Nephron (organoid): ENCODE data around the gene TCP10L.

Source experiments
- H3K27ac Mint-ChIP-seq, 3 experiments: 2 replicates each; pipeline ENCODE4 v1.8.0; 2020; ENCODE audit warnings: mixed read lengths in 3 of 3, mild to moderate bottlenecking in 2 of 3, moderate library complexity in 1 of 3
- H3K27me3 Mint-ChIP-seq: 2 replicates; pipeline ENCODE4 v1.8.0; 2021; ENCODE audit warnings: low read depth, mild to moderate bottlenecking, moderate library complexity, mixed read lengths
- H3K36me3 Mint-ChIP-seq: 2 replicates; pipeline ENCODE4 v1.8.0; 2020; ENCODE audit warnings: low read depth, mixed read lengths
- H3K4me1 Mint-ChIP-seq: 2 replicates; pipeline ENCODE4 v1.8.0; 2020; ENCODE audit warnings: mixed read lengths
- H3K4me3 Mint-ChIP-seq, 3 experiments: 2 replicates each; pipeline ENCODE4 v1.8.0; 2020; ENCODE audit warnings: mild to moderate bottlenecking in 3 of 3, mixed read lengths in 3 of 3, moderate library complexity in 2 of 3
- H3K9me3 Mint-ChIP-seq: 2 replicates; pipeline ENCODE4 v1.8.0; 2020; ENCODE audit warnings: mixed read lengths
- TF ChIP-seq, protein P1 (sequence below), 3 experiments: fragments of 200-600 bp; sonication (generic); IDR thresholded peaks; one replicate each; pipeline ENCODE4 v1.5.0; 2021; ENCODE audit warnings: antibody characterized with exemption in 3 of 3; ENCODE audit not compliant: unreplicated experiment in 3 of 3

The TCP10L gene

DNA sequence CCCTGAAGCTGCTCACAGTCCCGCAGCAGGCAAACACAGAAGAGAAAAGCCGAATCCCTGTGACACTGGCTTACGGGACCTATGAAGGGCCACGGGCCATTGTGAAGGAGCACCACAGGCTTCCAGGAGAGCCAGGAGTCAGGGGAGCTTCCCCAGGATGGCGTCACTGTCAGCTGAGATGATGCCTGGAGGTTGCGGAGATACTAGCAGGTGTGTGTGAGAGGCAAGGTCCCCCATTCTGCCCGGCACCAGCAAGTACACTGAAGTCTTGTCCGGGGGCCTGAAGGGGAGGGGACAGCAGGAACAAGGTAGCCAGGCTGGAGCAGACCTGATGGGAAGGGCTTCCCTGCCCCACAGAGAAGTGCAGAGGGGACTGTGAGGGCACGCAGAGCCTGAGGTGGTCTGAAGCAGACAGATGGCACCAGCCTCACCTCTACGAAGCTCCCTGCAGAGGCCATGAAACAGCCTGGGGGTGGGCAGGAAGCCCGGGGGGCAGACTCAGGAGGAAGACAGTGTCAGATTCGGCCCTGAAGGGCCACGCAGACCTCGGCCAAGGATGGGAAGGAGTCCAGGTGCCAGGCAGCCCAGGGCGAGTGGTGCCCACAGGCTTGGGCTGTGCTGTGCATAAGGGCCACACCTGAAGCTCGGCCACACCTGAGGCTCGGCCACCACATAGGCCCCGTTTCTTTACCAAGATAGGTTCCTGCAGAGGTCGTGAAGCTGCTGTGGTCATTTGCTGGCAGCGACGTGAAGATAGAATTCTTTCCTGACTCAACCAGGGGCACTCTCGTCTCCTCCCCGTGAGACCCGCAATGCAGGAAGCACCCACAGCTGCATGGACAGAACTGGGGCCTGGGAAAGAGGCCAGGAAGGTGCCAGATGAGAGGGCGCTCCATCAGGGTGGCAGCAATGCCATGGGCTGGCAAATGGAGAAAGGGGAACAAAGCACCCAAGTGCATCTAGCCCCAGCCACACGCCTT lies 10.1 kb downstream of the TCP10L start:
- Mint-ChIP-seq H3K36me3 (peaks cover 5% of the 10 kb centered on the region), H3K9me3 (no peaks in the 10 kb centered on the region), H3K27me3 (peaks cover 30% of the 10 kb centered on the region), H3K27ac (no peak overlapping the region), H3K4me3 (no peak overlapping the region), H3K4me1 (no peaks in the 10 kb centered on the region)
- TF ChIP-seq, protein P1, sequence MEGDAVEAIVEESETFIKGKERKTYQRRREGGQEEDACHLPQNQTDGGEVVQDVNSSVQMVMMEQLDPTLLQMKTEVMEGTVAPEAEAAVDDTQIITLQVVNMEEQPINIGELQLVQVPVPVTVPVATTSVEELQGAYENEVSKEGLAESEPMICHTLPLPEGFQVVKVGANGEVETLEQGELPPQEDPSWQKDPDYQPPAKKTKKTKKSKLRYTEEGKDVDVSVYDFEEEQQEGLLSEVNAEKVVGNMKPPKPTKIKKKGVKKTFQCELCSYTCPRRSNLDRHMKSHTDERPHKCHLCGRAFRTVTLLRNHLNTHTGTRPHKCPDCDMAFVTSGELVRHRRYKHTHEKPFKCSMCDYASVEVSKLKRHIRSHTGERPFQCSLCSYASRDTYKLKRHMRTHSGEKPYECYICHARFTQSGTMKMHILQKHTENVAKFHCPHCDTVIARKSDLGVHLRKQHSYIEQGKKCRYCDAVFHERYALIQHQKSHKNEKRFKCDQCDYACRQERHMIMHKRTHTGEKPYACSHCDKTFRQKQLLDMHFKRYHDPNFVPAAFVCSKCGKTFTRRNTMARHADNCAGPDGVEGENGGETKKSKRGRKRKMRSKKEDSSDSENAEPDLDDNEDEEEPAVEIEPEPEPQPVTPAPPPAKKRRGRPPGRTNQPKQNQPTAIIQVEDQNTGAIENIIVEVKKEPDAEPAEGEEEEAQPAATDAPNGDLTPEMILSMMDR (IDR thresholded peaks at IDR 0.05; ENCODE audit: unreplicated experiment in 3 of 3), result no peak

DNA sequence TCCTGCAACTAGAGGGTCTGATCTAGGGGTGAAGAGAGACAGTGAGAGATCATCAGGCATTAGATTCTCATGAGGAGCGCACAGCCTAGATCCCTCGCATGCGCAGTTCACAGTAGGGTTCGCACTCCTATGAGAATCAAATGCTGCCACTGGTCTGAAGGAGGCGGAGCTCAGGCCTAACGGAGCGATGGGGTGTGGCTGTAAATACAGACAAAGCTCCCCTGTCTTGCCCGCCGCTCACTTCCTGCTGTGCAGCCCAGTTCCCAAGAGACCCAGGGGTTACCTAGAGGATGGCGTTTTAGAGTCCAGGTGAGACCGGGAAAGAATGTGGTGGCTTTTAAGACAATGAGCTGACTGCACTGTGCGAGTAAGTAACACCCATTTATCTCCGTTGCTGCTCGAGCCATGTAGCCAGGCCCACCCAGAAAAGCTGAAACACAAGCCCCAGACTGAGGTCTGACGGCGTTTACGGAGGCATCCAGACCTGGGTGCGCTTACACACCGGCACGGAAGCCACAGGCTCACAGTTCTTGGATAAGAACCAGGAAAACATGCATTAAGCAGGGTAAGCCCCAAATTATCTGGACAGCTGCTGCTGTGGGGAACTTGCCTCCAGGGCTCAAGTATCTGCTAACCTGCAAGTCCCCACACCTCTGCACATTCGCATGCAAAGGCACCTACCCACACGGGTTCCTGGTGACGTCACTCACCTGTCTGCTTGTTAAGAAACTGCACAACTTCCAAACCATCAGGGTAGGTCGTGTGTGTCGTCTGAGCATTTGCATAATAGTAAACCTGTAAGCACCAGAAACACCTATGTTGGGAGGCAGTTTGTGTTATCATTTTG lies 12.5 kb downstream of the TCP10L start:
- H3K27ac Mint-ChIP-seq, result no peak overlapping the region
- H3K9me3 Mint-ChIP-seq, result no peaks in the 10 kb centered on the region
- peaks cover 27% of the 10 kb centered on the region for H3K27me3 Mint-ChIP-seq
- H3K36me3 Mint-ChIP-seq, result peaks cover 5% of the 10 kb centered on the region
- TF ChIP-seq, protein P1 (IDR thresholded peaks at IDR 0.05; ENCODE audit: unreplicated experiment in 3 of 3), result no peak
- H3K4me3 Mint-ChIP-seq, result no peak overlapping the region
- peaks cover 5% of the 10 kb centered on the region for H3K4me1 Mint-ChIP-seq

DNA sequence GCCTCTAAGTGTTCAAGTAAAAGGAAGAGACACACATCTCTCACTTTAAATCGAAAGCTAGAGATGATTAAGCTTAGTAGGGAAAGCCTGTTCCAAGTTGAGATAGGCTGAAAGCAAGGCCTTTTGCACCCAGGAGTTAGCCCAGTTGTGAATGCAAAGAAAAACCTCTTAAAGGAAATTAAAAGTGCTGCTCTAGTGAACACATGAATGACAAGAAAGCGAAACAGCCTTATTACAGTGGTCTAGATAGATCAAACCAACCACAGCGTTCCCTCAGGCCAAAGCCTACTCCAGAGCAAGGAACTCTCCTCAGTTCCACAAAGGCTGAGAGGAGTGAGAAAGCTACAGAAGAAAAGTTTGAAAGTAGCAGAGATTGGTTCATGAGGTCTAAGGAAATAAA lies 14.9 kb downstream of the TCP10L start:
- TF ChIP-seq, protein P1 (IDR thresholded peaks at IDR 0.05; ENCODE audit: unreplicated experiment in 3 of 3), result no peak
- Mint-ChIP-seq H3K36me3 (peaks cover 10% of the 10 kb centered on the region), H3K27ac (peak overlapping the region in 1 of 3 experiments; percentile 43), H3K4me1 (peaks cover 5% of the 10 kb centered on the region), H3K27me3 (peaks cover 27% of the 10 kb centered on the region), H3K9me3 (peaks cover 11% of the 10 kb centered on the region), H3K4me3 (peak overlapping the region; percentile 86 to 90 (median 86))

DNA sequence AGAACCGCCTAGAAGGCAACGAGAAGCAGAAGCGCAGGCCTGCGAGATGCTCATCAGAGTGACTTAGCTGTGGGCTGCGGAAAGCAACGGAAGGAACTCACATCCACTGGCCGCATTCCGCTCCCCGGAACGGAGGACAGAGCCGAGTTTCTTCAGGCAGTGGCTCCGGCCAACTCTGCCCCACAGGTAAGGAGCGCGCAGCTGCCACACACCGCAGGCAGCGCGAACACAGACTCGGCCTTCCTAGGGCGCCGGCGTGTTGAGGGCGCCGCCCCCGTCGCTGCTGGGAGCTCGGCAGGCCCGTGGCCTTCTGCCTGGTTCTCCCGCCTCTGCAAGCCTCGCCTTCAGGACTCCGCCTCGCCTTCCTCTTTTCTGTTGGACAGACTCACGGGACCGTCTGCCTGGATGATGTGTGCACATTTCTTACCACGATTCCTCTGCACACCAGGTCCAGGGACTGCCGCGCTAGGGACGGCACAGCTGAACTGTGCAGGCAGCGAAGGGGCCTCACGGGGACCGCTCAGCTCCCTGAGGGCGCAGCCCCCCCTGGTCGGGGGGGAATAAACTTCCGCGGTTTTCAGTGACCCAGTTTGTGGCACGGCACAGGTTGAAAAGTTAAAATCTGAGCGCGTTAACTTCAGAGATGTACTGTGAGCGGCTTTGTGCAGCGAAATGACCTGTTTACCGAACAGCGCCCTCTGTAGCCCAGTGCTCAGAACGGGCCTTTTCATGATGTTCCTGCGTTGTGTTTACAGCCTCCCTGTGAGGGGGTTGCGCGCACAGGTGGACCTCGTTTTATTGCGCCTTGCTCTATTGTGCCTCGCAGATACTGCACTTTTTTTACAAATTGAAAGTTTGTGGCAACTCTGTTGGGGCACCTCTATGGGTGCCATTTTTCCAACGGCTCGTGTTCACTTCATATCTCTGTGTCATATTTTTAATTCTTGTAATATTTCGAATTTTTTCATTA lies 15.8 kb downstream of the TCP10L start:
- Mint-ChIP-seq H3K36me3 (peaks cover 17% of the 10 kb centered on the region), H3K4me1 (peaks cover 5% of the 10 kb centered on the region), H3K4me3 (peak overlapping the region; percentile 86 to 90 (median 86)), H3K27me3 (peaks cover 27% of the 10 kb centered on the region), H3K9me3 (peaks cover 21% of the 10 kb centered on the region), H3K27ac (peak overlapping the region; percentile 85 to 88 (median 85))
- TF ChIP-seq, protein P1 (IDR thresholded peaks at IDR 0.05; ENCODE audit: unreplicated experiment in 3 of 3), result peak; percentile 84 to 88 (median 86)

DNA sequence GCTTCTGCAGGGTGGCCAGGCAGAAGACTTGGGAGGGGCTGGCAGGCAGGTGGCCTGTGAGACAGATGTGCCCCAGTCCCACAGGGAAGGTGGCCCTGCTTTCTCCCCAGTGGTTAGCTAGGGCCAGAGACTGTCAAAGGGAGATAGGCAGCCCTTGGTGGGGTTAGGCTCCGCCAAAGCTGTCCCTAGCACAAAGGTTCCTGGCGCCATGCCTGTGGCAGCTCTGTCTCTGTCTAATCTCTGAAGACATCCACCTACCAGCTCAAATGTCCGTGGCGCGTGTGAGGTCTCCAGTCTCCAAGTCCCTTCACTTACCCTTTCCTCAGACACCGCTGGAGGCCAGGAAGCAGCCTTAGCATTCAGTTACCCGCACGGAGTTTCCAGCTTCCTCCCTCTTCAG lies 17.7 kb downstream of the TCP10L start:
- no peak overlapping the region for H3K27ac Mint-ChIP-seq
- H3K4me1 Mint-ChIP-seq, result peaks cover 5% of the 10 kb centered on the region
- H3K27me3 Mint-ChIP-seq, result peaks cover 16% of the 10 kb centered on the region
- peaks cover 18% of the 10 kb centered on the region for H3K36me3 Mint-ChIP-seq
- TF ChIP-seq, protein P1 (IDR thresholded peaks at IDR 0.05; ENCODE audit: unreplicated experiment in 3 of 3), result no peak
- no peak overlapping the region for H3K4me3 Mint-ChIP-seq
- peaks cover 23% of the 10 kb centered on the region for H3K9me3 Mint-ChIP-seq
